Amygdala (tissue), 56 donors: ENCODE data around the gene ESR2.
"Not testable (repeated sequence)": the region's sequence is repeated elsewhere in the genome, so short reads cannot be mapped to it uniquely, and the experiment has no call there.

Source experiments
- DNase-seq, 56 donors: peaks; one replicate each; lab custom pipeline; 2025; lab: John Stamatoyannopoulos, UW

The ESR2 gene

DNA sequence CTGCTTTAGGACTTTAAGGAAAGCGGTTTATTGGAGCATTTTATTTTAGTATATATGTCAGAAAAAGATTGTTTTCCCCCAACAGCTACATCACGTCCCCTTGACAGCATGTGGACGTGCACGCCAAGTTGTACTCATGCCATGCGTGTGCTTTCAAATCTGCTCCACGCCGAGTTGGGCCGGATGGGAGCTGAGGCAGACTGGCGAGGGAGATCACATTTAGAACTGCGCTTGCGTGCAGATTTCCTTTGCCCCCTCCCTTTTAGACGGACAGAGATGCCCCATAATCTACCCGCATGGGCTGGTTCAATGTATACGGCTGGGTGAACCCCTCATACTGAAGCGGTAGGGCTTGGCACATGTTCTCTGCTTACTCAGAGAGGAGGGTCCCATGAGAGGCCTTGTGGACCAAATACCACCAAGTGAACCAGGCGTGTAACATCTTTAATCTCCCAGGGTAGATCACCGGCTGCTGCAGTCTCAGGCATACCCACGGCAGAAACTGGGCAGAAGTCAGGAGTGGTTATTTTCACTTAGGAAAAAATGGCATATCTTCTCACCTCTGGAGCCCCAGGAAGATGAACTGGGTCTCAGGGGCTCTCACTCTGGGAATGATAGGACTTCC, 92.1 kb downstream of the ESR2 start:
- DNase-seq: no peak

DNA sequence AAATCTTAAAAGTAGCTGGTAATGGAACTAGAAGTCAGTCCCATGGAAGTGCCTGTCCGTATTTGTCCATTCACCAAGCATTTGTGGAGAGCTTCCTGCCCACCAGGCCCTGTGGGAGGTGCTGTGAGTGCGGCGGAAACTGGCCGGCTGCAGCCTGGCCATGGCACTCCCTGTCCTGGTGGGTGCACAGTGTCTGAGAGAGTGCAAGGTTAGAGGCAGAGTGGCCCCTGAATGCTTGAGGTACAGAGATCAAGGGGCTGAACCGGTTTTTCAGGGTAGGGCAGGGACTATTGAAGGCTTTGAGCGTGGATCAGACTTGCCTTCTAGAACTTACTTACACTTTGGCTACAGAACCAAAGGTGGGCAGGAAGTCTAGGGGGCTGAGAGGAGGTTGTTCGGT, 92.9 kb downstream of the ESR2 start:
- no peak for DNase-seq

DNA sequence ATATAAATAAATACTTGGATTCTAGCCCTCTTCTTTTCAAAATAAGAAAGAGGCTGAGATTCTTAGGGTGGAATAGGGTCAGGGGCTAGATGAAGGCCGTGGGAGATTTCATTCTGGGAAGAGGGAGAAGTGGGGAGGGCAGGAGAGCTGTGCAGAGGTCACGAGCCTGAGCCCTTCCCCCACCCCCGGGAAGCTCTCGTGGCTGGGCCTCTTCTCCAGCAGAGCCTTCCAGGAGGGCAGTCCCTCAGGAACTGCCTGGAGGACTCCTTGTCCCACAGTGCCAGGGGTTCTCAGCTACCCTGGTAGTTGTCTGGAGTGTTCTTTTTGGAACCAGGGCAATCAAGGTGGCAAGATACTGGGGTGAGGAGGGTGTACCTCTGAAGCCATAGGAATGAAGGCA, 94.0 kb downstream of the ESR2 start:
- peak in 1 of 56 donors; percentile 7 for DNase-seq

DNA sequence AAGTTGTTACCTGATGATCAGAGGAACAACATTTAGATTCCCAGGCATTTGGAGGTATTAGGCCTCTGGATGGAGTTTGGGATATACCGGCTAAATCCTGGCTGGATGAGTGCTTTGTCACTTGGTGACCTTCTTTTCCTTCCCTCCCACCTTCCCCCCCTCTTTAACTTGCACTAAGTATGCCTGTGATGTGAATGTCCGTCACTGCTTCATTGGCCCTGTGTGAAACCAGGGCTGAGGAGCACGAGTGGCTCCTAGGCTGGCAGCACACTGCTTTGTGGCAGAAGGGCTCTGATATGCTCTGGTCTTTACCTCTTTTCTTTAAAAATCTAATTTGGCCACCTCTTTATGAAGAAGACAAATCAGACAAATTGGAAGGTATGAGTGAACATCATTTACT, 95.7 kb downstream of the ESR2 start:
- DNase-seq: no peak

DNA sequence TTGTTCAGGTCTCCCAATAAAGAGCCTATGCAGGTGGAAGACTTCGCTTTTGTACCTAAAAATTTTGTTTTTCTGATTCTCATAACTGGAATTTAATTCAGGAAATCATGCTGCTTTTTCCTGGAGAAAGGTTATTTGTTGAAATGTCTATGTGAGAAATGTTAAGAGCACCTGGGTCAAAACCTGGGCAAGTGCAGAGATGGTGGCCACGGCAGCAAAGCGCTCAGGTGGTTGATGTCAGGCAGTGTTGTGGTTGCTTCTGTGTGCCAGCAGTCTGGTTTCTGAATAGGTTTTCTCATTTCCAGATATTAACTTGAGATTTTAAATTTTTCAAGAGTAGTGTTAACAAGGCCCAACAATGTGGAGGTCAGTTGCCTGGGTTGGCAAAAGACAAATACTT, 96.2 kb downstream of the ESR2 start:
- DNase-seq: no peak

DNA sequence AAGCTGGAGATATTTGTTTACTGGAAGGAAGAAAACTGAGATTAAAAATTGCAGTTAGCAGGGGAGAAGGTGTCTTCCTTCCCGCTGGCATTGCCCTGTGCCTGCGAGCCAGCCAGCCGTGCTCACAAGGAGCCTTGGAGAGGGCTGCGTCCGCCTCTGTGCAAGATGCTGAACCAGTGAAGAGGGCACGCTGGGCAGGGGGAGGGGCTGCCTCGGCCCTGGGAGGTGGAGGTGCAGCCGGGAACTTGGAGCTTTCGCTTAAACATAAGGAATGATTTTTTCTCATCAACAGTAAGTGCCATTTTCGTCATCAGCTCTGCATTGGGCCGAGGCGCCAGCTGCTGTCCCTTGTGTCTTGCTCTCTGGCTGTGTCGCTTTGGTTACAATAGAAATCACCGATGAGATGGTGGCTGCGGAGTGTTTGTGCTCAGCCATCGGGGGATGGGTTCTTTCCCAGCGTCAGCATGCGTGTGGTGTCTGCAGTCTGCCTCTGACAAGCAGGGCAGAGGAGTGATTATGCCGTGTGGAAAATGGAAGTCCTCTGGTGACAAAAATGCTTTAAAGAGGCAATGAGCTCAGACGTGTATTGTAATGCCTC, 97.3 kb downstream of the ESR2 start:
- DNase-seq: peak in 52 of 56 donors; percentile 17 to 88 (median 62)

DNA sequence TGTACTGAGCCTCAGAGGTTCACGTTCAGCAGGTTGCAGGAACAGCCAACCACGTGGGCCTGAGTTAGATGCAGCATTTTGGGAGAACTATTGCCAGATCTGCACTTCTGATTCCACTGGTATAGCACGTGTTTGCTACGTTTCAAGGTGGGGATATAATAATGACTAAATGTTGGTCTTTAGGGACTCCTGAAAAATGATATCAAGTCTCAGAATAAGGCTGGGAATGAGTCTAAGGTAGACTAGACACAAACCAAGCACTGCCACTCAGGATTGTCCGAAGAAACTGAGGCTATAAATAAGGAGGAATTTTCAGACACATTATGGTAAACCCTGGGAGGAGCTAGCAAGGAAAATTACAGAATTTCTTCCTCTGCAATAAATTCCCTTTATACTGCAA, 98.1 kb downstream of the ESR2 start:
- no peak for DNase-seq

DNA sequence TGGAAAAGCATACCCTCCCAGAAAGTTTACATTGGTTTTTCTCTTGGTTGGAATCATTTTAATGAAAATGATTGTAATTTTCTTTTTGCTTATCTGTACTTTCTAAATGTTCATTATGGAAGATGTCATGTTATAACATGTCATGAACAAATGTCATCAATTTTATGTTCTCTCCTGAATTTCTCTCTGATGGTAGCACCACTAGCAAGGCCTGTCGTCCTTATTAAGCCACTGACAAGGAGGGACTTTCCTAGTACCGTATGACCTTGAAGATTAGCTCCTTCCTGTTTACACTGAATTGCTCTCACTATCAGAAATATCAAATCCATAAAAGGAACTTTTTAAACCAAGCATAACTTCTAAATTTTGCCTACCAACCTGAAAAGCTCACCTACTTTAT, 99.0 kb downstream of the ESR2 start:
- no peak for DNase-seq

DNA sequence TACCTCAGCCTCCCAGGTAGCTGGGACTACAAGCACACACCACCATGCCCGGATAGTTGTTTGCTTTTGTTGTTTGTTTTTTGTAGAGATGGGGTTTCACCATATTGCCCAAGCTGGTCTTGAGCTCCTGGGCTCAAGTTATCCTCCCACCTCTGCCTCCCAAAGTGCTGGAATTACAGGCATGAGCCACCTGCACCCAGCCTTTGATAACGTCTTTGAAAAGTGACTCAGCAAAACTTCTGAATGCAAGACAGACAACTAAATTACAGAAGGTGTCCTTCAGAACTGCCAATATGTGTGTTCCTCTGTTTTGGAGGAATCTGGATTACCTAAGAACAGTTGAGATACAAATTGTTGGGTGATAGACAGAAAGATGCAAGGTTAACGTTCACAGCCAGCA, 99.8 kb downstream of the ESR2 start:
- DNase-seq: no peak

DNA sequence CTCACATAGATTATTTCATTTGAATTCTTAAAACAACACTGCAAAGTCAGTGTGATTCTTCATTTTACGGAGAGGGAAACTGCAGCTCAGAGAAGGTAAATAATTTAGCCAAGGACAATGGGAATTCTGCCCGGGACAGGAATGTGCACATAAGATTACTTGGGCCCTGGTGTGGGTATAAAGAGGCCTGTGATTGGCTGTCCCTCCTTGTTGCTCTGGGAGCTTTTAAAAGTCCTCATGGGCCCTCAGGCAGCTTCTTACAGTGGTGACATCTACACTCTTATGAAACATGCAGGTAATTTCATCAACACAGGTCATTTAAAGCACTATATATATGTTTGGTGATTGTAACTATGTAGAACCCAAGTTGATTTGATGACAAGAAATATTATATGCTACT, 100.3 kb downstream of the ESR2 start:
- DNase-seq: no peak

DNA sequence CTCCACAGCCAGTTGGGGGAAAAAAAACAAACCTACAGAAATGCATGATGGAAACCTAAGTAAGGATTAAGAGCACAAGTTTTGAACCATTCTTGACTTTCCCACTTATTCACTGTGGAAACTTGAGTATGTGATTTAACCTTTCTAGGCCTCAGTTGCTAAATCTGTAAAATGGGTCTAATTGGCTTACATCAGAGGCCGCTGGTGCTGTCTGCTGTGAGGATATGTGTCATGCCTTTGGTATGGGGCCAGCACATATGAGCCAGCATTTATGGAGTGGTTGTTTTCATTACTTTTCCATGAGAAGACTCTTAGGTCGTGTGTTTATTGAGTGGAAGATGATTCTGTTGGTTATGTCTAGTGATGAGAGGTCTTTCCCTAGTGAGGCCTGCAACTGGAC, 102.4 kb downstream of the ESR2 start:
- no peak for DNase-seq

DNA sequence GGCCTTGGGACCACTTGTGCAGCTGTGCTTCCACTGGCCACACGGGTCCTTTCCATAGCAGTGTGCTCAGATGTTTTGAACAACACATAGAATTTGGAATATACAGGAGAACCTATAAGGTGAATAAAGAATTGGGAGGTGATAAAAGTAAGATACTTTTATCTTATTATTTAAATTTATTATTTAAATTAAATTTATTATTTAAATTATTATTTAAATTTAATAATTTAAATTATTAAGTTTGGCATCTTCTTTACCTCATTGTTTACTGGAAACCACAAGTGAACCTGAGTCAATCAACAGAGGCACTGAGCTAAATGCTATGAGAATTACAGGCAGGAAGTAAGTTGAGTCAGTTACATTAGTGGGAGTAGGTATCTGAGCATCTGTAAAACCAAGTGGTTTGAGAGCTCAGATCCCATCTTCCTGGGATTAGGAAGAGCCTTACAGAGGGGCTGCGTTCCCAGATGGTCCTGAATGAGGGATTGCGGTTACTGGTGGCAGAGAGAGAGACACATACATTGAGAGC, 103.1 kb downstream of the ESR2 start:
- DNase-seq: no peak

DNA sequence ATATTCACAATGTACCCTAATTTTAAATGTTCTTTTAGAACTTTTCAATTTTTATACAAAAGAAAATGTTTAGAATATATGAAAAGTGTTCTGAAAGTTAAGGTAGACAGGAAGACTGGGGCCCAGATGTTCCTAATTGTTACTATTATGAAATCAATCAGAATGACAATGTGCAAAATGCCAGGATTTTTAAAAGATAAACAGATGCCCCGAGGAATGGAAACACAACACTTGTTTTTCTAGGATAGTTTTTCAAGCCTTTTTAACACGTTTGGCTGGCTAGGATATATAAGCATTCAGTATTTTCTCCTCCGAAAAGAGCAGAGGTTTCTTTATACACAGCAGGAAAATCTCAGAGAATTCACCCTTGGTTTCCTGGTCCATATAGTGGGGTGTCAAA, 106.8 kb downstream of the ESR2 start:
- DNase-seq: no peak

DNA sequence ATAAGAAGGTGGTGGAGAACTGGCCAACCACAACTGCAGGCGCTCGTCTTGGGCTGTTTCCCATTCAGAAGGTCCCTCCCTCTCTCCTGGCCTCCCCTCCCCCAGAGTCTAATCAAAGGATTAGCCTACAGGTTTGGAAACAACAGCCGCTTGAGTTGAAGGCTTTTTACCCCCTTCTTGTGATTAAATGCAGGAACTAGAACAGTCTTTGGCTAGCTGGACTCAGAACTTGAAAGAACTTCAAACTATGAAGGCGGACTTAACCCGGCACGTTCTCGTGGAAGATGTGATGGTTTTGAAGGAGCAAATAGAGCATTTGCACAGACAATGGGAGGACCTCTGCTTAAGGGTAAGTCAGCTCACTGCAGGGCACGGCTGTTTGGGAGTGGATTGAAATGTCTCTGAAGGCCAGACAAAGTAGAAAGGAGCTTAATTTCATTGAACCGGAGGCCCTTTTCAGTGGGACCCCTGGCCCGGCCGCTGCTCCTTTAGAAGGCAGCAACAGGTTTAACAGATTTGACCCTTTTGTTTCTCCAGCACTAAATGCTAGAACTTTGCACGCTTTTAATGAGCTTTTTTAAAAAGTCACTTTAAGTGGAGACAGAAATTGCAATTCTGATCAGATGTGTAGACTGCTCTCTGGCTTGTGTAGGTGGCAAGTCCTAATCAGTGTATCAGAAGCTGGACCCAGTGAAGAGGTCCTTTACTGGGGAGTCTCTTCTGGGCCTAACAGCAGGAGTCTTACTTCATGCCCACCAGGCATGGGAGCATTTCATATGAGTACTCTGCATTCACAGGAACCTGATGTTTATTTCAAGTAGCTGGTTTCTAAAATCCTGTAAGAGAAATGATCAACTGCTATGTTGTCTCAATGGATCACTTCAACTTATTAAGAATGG, 107.7 kb downstream of the ESR2 start:
- DNase-seq: no peak

DNA sequence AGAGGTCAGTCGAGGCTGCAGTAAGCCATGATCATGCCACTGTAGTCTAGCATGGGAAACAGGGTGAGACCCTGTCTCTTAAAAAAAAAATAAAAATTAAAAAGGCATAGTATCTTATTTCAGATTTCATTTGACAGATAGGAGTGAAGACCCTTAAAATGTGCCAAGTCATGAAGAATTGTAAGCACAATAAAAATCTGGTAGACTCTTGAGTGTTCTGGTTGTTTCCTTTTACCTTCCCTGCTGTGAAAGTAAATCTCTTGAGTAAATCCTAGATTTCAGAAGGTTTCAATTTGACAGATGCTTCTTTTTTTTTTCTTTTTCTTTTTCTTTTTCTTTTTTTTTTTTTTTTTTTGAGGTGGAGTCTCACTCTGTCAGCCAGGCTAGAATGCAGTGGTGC, 109.0 kb downstream of the ESR2 start:
- DNase-seq: no peak

DNA sequence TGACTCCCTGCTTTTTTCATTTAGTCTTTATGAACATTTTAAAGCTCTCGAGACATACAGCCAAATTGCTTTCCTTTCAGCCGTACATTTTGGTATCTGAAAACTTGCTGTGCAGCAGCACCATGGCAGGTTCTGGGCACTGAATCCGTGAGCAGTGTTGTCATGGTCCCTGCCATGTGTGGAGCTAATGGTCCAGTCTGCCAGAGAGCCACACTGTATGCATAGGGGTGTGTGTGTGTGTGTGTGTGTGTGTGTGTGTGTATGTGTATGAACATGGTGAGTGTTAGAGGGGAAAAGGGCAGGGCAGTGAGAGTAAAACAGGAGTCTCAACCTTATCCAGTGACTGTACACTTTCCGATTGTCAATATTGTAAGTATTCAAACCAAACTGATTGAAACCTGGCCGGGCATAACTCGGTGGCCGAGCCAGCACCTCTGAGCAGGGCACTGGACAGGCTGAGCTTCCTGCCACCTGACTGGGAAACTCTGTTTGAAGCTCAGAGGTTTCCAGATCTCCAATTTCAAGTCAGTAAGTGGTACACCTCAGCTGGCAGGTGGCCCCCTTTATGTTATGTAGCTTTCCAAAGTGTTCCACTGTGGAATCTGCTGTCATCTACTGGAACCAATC, 110.0 kb downstream of the ESR2 start:
- no peak for DNase-seq

DNA sequence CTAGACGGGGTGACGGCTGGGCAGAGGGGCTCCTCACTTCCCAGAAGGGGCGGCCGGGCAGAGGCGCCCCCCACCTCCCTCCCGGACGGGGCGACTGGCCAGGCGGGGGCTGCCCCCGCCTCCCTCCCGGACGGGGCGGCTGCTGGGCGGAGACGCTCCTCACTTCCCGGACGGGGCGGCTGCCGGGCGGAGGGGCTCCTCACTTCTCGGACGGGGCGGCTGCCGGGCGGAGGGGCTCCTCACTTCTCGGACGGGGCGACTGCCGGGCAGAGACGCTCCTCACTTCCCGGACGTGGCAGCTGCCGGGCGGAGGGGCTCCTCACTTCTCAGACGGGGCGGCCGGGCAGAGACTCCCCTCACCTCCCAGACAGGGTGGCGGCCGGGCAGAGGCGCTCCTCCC, 111.3 kb downstream of the ESR2 start:
- not testable (repeated sequence) for DNase-seq

DNA sequence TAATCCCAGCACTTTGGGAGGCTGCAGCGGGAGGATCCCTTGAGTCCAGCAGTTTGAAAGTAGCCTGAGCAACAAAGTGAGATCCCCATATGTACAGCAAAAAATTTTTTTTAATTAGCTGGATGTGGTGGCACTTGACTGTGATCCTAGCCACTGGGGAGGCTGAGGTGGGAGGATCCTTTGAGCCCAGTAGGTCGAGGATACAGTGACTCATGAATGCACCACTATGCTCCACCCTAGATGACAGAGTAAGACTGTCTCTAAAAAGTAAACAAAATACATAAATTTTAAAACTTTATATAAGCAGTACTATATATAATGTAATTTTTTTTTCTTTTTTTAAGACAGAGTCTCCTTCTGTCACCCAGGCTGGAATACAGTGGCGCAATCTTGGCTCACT, 115.4 kb downstream of the ESR2 start:
- no peak for DNase-seq

DNA sequence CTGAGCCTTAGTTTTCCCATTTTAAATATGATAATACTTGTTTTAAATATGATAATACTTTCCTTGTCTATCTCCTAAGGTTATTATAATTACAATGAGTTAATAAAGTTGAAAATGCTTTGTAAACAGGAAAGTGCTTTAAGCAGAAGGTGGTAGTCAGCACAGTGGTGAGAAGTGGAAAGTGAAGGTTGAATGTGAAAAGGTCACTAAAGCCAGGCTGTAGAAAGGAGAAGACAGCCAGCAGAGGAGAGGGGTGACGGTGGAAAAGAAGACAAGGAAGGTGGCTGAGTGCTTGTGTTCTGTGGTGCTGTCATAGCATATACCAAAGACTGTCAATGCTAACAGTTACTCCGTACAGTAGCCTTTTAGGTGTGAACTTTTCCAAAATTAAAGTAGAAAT, 117.8 kb downstream of the ESR2 start:
- DNase-seq: no peak

DNA sequence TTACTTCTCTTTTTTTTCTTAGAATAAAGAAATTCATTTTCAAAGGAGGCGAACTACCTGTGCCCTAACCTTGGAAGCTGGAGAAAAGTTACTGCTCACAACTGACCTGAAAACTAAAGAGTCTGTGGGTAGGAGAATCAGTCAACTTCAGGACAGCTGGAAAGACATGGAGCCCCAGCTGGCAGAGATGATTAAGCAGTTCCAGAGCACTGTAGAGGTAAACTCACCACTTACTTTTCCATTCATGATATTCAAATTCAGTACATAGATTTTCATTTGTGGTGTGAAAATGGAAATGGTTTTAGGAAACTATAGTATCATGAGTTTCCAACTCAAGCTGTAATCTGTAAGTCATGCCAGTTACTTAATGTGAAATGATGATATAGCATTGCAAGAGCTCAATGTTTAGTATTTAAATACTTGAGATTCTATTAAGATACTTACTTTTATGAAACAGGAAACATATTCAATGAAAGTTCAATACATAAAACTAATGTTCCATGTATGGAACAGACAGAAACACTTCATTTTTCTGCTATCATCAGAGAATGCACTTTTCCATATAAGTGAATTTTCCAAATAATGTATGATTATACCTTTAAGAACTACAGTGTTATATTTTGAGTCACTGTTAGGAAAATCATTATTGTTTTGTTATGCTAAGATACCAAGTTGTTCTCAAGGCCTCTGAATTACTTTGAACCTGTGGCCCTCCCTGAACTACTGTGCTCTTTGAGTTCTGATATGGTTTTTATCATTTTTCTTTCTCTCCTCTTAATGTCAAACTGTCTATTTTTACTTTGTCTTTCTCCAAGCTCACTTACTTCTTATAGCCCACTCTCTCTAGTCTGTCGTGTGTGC, 119.0 kb downstream of the ESR2 start:
- DNase-seq: no peak
